ENCODE results near the gene MYO1C.
"Not testable (repeated sequence)": the region's sequence is repeated elsewhere in the genome, so short reads cannot be mapped to it uniquely, and the experiment has no call there.

The MYO1C gene

DNA sequence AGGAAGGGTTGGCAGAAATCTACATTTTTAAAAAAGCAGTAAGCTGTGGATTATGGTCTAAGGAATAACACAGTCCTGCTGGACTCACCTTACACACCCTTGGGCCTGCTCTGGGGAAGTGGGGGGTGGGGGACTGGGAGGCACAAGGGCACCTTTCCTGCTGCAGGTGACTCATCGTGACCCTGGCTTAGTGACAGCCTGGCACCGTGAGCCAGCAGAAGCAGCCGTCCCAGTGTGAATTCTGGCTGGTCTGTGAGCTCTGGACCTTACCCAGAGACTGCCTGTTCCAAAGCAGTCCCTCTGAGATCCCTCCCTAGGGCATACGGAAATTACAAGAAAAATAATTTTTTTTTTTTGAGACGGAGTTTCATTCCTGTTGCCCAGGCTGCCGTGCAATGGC is 32.3 kb downstream of the MYO1C start:
- no peak for DNase-seq (ENCODE audit: low read depth, low spot score)
- Histone ChIP-seq H3K4me3 (no peak overlapping the region), H3K27ac (no peak overlapping the region), H3K36me3 (ENCODE audit: insufficient read depth, low read length) (peaks cover 11% of the 10 kb centered on the region; the same call in 1 of the 2 replicates), H3K9ac (ENCODE audit: insufficient read length) (no peak overlapping the region), H3K9me3 (ENCODE audit: low read depth, low read length) (no peaks in the 10 kb centered on the region)
- TF ChIP-seq EZH2 (IDR thresholded peaks at IDR 0.05) (no peak), FOXP2 (optimal IDR thresholded peaks at IDR 0.05; ENCODE audit: control extremely low read depth, extremely low read length, insufficient read depth) (no peak), POLR2AphosphoS5 (IDR thresholded peaks at IDR 0.05; ENCODE audit: borderline replicate concordance, low read depth, low read length) (no peak)

DNA sequence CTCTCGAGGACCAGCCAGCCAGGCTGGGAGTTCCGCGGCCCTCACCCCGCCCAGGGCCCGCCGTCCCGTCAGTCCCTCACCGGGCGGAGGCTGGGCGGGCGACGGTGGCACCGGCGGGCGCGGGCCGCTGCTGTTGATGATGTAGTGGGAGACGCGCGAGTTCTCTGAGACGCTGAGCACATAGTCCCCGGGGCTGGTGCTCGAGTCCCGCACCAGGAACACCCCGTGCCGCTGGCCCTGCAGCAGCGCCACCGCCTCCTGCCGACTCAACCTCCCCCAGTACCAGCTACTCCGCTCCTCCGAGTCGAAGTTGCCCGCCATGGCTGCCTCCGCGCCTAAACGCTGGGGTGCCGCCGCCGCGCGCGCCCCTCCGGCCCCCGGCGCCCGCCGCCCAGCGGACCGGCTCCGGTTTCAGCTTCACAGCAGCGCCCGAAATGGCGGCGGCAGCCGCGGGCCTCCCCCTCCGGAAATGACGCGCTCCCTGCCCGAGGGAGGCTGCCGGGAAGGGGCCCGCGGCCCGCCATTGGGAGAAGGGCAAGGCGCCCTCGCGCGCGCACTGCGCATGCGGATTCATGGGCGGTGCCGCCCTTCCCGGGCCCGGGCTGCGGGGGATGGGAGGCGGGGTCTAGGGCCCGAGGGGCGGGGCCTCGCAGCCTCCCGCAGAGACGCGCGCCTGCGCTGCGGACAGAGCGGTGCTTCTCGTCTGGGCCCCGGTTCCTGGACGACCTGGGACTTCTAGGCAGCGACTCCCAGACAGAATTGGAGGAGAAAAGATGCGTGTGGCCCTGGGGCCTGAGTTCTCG is 36.5 kb downstream of the MYO1C start, which contains the start of gene CRK:
Gene CRK, minus strand, starts transcription at position 436 of the 803 bp plus-strand sequence. Its CDS starts 115 bp downstream, at position 321.
- peak within 1 kb of the TSS; percentile 98 for H3K9ac ChIP-seq (ENCODE audit: insufficient read length)
- peaks cover 13% of the 10 kb centered on the region for H3K36me3 ChIP-seq (ENCODE audit: insufficient read depth, low read length)
- TF ChIP-seq POLR2AphosphoS5 (IDR thresholded peaks at IDR 0.05; ENCODE audit: borderline replicate concordance, low read depth, low read length) (peak; percentile 58; the same call in 1 of the 2 replicates), EZH2 (IDR thresholded peaks at IDR 0.05) (no peak), FOXP2 (optimal IDR thresholded peaks at IDR 0.05; ENCODE audit: control extremely low read depth, extremely low read length, insufficient read depth) (no peak)
- peak; percentile 24 for DNase-seq (ENCODE audit: low read depth, low spot score)
- peak within 1 kb of the TSS; percentile 97 for H3K4me3 ChIP-seq
- peak within 1 kb of the TSS; percentile 93 for H3K27ac ChIP-seq
- no peaks in the 10 kb centered on the region for H3K9me3 ChIP-seq (ENCODE audit: low read depth, low read length)

DNA sequence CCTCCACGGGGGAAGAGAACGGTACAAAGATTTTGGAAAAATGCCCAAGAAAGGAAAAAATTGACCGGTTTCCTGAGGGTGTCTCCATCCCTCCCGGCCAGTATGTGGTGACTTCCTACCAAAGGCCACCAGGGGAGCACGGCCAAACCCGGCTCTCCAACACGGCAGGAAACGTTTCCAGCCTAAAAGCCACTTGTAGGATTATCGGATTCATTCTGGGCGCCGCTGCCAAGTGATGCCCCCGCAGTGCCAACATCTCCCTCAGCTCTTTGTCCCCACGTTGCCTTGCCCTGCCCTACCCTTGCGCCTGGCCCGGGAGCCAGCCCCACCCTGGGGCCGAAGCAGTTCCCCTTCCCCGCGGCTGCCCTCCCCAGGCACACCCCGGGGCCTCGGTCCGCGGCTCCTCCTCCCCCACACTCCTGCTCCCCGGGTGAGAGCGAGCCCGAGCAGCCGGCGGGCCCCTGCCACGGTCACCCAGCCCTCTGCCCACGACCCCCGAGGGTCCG is 37.1 kb downstream of the MYO1C start:
- H3K4me3 ChIP-seq: peak overlapping the region; percentile 97
- H3K9ac ChIP-seq (ENCODE audit: insufficient read length): peak overlapping the region; percentile 98
- DNase-seq (ENCODE audit: low read depth, low spot score): no peak
- peaks cover 13% of the 10 kb centered on the region for H3K36me3 ChIP-seq (ENCODE audit: insufficient read depth, low read length)
- H3K27ac ChIP-seq: peak overlapping the region; percentile 93
- no peaks in the 10 kb centered on the region for H3K9me3 ChIP-seq (ENCODE audit: low read depth, low read length)
- TF ChIP-seq POLR2AphosphoS5 (IDR thresholded peaks at IDR 0.05; ENCODE audit: borderline replicate concordance, low read depth, low read length) (no peak), EZH2 (IDR thresholded peaks at IDR 0.05) (no peak), FOXP2 (optimal IDR thresholded peaks at IDR 0.05; ENCODE audit: control extremely low read depth, extremely low read length, insufficient read depth) (no peak)

DNA sequence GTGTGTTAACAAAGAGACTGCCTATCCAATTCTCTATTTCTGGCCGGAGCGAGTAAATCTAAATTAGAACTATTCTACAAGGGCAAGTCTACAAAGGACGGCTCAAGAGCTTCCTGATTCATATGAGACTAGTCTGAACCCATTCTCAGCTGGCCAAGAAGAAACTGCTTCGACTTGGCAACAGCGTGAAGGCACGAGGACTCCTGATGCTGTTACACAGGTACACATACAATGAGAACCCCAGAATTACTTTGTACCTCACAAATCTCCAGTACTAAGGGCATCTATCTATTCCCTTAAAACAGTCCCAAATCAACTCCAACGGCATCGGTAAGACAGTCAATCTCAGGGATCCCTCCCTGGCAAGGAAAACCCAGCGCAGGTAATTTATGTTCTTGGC is 37.9 kb downstream of the MYO1C start:
- peak overlapping the region; percentile 98 for H3K9ac ChIP-seq (ENCODE audit: insufficient read length)
- no peak overlapping the region for H3K27ac ChIP-seq
- TF ChIP-seq FOXP2 (optimal IDR thresholded peaks at IDR 0.05; ENCODE audit: control extremely low read depth, extremely low read length, insufficient read depth) (no peak), EZH2 (IDR thresholded peaks at IDR 0.05) (no peak), POLR2AphosphoS5 (IDR thresholded peaks at IDR 0.05; ENCODE audit: borderline replicate concordance, low read depth, low read length) (no peak)
- H3K4me3 ChIP-seq: peak overlapping the region; percentile 97
- peaks cover 17% of the 10 kb centered on the region for H3K36me3 ChIP-seq (ENCODE audit: insufficient read depth, low read length)
- DNase-seq (ENCODE audit: low read depth, low spot score): no peak
- H3K9me3 ChIP-seq (ENCODE audit: low read depth, low read length): no peaks in the 10 kb centered on the region

DNA sequence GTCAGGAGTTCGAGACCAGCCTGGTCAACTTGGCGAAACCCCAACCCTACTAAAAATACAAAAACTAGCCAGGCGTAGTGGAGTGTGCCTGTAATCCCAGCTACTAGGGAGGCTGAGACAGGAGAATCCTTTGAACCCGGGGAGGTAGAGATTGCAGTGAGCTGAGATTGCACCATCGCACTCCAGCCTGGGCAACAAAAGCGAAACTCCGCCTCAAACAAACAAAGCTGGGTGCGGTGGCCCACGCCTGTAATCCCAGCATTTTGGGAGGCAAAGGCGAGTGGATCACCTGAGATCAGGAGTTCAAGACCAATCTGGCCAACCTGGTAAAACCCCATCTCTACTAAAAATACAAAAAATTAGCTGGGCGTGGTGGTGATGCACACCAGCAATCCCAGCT is 38.8 kb downstream of the MYO1C start:
- not testable (repeated sequence) for H3K9me3 ChIP-seq (ENCODE audit: low read depth, low read length); DNase-seq (ENCODE audit: low read depth, low spot score); H3K9ac ChIP-seq (ENCODE audit: insufficient read length); H3K27ac ChIP-seq; H3K4me3 ChIP-seq
- H3K36me3 ChIP-seq (ENCODE audit: insufficient read depth, low read length): peaks cover 23% of the 10 kb centered on the region

DNA sequence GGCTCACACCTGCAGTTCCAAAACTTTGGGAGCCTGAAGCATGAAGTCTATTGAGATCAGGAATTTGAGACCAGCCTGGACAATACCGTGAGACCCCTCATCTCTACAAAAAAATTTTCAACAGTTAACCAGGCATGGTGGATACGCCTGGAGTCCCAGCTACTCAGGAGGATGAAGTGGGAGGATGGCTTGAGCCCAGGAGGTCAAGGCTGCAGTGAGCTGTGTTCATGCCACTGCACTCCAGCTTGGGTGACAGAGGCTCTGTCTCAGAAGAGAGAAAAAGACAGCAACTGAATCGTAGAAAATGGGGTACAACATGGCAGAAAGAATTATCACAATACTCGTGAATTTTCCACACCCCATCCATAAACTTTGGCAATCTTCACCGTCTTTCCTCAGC is 39.6 kb downstream of the MYO1C start:
- Histone ChIP-seq H3K27ac (no peak overlapping the region), H3K9ac (ENCODE audit: insufficient read length) (no peak overlapping the region), H3K36me3 (ENCODE audit: insufficient read depth, low read length) (peaks cover 25% of the 10 kb centered on the region), H3K4me3 (no peak overlapping the region), H3K9me3 (ENCODE audit: low read depth, low read length) (no peaks in the 10 kb centered on the region)
- TF ChIP-seq EZH2 (IDR thresholded peaks at IDR 0.05) (no peak), FOXP2 (optimal IDR thresholded peaks at IDR 0.05; ENCODE audit: control extremely low read depth, extremely low read length, insufficient read depth) (no peak), POLR2AphosphoS5 (IDR thresholded peaks at IDR 0.05; ENCODE audit: borderline replicate concordance, low read depth, low read length) (no peak)
- no peak for DNase-seq (ENCODE audit: low read depth, low spot score)

DNA sequence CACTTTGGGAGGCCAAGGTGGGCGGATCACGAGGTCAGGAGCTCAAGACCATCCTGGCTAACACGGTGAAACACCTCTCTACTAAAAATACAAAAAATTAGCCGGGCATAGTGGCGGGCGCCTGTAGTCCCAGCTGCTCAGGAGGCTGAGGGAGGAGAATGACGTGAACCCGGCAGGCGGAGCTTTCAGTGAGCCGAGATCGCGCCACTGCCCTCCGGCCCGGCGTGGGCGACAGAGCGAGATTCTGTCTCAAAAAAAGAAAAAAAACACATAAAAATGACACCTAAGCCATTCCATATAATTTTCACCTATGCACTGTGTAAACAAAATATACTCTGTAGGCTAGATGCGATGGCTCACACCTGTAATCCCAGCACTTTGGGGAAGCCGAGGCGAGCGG is 42.2 kb downstream of the MYO1C start:
- H3K4me3 ChIP-seq; H3K9ac ChIP-seq (ENCODE audit: insufficient read length); H3K27ac ChIP-seq; DNase-seq (ENCODE audit: low read depth, low spot score); H3K9me3 ChIP-seq (ENCODE audit: low read depth, low read length): not testable (repeated sequence)
- H3K36me3 ChIP-seq (ENCODE audit: insufficient read depth, low read length): peaks cover 30% of the 10 kb centered on the region

DNA sequence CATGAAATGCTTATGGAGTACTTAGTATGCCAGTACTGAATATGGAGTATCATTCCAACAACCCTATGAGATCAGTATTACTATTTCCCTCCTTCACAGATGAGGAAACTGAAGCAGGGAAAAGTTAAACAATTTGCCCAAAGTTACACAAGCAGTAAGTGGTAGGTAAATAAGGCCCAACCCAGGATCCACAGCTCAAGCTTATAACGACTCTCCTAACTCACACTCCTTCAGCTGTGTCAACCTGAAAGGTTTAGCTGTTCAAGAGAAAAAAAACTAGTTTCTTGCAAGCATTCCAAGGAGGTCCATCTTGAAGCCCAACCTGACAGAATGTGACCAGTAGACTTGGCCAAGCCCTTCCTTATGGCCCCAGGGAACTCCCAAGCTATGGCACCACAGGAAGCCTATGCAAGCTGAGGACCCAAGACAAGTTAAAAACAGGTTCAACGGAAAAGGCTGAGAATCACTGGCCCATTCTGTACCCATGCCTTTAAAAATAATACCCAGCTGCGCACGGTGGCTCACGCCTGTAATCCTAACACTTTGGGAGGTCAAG is 43.0 kb downstream of the MYO1C start:
- H3K36me3 ChIP-seq (ENCODE audit: insufficient read depth, low read length): peaks cover 29% of the 10 kb centered on the region
- 0 out of 2 replicates have a peak overlapping the region, but pooled peaks have one; percentile 22 for H3K27ac ChIP-seq
- no peak overlapping the region for H3K9ac ChIP-seq (ENCODE audit: insufficient read length)
- H3K4me3 ChIP-seq: no peak overlapping the region
- no peak for TF ChIP-seq EZH2 (IDR thresholded peaks at IDR 0.05)
- no peak for TF ChIP-seq FOXP2 (optimal IDR thresholded peaks at IDR 0.05; ENCODE audit: control extremely low read depth, extremely low read length, insufficient read depth)
- no peak for TF ChIP-seq POLR2AphosphoS5 (IDR thresholded peaks at IDR 0.05; ENCODE audit: borderline replicate concordance, low read depth, low read length)
- H3K9me3 ChIP-seq (ENCODE audit: low read depth, low read length): no peaks in the 10 kb centered on the region
- DNase-seq (ENCODE audit: low read depth, low spot score): no peak

All from SK-N-MC (cell line).